HG02623 (cell line): Measurements from ENCODE around the gene ATXN1.
"Not testable (repeated sequence)": the region's sequence is repeated elsewhere in the genome, so short reads cannot be mapped to it uniquely, and the experiment has no call there.

Experiments used
- ATAC-seq: cut with Tn5 transposase; IDR thresholded peaks from one replicate; pipeline ENCODE4 v1.9.1; 2021; ENCODE audit warnings: moderate library complexity; ENCODE audit not compliant: unreplicated experiment

The ATXN1 gene

DNA sequence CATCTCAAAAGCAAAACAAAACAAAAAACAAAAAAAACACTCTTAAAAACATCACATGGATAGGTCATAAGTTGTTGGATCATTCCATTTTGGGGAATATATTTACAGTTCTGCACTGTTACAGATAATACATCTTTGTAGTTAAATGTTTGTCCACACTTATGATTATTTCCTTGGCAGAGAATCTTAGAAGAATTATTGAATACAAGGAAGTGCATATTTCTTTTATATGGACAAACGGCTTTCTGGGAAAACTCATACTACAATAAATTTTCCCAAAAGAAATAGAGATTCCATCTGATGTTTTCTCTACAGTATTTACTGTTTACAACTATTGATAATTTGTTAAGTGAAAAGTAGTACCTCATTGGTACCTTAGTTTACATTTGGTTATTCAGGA is 489.1 kb downstream of the ATXN1 start:
- ATAC-seq: no peak

DNA sequence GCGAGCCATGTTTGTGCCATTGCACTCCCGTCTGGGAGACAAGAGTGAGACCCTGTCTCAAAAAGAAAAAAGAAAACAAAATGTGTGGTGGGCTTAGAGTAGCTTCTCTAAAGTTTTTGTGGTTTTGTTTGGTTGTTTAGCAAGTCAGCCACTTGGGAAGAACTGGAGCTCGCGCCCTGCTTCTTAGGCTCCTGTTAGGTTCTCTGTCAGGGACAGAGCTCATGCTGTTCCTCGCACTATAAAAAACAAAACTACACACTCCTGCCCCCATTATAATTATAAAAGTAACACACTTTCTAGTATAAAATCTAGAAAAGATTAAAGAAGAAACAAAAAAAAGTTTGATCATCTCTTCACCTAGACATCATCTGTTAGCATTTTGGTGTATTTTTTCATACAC is 489.8 kb downstream of the ATXN1 start:
- no peak for ATAC-seq

DNA sequence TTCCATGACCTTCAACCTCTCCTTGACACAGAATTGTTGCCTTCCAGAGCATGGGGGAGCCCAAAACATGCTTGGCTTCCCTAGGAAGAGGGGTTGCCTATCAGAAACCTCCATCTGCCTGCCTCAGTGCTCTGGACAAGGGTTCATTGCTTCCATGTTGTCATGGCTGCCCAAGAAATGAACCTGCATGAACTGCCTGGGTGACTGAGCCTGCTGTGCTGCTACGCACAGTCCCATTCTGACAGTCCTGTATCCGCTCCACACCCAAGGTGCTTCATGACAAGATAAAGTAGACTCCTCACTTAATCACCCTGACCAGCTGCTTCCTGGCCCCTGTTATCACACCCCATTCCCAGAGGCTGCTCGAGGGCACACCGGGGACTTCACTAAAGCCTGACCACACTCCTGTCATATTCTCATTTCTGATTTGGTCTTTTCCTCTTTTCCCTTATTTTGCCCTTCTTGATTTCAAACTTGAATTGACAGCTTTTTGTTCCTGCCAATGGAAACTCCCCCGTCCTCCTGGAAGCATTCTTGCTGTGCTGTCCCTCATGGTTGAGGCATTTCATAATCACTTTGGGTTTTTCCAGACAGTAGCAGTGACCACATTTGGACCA is 491.0 kb downstream of the ATXN1 start:
- no peak for ATAC-seq

DNA sequence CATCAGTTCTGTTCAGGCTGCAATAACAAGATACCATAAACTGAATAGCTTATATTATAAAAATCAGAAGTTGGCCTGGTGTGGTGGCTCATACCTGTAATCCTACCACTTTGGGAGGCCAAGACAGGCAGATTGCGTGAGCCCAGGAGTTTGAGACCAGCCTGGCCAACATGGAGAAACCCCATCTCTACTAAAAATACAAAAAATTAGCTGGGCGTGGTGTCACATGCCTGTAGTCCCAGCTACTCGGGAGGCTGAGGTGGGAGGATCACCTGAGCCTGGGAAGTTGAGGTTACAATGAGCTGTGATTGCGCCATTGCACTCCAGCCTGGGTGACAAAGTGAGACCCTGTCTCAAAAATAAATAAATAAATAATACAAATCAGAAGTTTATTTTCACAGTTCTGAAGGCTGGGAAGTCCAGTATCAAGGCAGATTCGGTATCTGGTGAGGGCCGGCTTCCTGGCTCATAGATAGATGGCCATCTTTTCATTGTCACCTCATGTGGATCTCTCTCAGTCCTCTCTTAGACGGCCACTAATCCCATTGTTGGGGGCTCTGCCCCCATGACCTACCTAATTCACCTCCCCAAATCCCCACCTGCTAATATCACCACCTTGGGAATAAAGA is 491.7 kb downstream of the ATXN1 start:
- not testable (repeated sequence) for ATAC-seq

DNA sequence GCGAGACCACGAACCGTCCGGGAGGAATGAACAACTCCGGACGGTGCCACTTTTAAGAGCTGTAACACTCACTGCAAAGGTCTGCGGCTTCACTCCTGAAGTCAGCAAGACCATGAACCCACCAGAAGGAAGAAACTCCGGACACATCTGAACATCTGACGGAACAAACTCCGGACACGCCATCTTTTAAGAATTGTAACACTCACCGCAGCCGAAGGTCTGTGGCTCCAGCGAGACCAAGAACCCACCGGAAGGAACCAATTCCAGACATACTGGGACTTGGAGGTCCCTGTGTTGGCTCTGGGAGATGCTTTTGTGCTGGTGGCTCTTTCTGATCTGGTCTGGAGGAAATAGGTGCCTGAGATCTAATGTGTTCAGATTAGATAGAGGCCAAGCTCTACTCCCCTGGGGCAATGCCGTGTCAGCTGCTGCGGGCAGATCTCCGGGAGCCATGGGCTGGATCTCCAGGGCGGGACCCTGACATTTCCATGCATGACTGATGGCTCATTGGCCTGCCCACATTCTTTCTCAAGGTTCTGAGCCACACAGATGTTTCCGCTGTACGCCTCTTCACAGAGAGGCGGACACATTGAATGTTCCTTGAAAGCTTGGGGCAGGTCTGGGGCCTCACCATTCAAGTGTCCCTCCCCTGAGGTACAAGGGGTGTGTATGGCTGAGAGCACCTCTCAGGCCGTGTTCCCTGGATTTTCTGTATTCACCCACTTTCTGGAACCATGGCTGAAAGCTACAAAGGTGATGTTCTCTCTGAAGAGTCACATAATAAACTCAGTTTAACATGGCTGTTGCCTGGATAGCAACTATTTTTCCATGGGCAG is 493.6 kb downstream of the ATXN1 start:
- ATAC-seq: no peak

DNA sequence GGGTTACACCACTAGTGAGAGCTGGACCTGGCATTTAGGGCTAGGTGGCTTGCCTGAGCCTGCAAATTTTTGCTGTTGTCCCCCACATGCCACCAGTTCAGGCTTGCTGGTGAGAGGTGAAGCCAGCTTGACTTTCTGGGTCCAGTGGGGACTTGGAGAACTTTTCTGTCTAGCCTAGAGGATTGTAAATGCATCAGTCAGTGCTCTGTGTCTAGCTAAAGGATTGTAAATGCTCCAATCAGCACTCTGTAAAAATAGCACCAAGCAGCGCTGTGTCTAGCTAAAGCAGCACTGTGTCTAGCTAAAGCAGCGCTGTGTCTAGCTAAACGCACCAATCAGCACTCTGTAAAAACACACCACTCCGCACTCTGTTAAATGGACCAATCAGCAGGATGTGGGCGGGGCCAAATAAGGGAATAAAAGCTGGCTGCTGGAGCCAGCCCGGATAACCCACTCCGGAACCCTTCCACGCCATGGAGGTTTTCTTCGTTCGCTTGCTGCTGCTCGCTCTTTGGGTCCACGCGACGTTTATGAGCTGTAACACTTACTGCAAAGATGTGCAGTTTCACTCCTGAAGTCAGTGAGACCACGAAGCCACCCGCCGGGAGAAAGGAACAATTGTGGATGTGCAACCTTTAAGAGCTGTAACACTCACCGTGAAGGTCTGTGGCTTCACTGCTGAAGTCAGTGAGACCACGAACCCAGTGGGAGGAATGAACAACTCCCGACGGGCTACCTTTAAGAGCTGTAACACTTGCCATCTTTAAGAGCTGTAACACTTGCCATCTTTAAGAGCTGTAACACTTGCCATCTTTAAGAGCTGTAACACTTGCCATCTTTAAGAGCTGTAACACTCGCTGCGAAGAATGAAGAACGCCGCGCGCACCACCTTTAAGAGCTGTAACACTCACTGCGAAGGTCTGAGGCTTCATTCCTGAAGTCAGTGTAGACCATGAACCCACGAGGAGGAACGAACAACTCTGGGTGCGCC is 495.6 kb downstream of the ATXN1 start:
- no peak for ATAC-seq

DNA sequence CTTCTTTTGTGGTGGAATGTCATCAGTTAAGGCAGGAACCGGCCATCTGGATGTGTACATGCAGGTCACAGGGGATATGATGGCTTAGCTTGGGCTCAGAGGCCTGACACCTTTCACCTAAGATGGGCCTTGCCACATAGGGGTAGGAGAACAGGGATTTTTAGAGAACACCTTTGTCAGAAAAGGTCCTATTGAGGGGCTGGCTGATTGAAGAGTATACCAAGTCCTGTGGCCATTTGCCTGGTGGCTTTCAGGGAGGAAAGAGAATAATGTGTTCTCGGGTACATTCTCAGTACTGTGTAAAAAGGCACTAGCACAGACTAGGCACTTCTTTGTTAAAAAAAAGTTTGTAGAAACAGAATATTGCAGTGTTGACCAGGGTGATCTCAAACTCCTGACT is 496.5 kb downstream of the ATXN1 start:
- no peak for ATAC-seq

DNA sequence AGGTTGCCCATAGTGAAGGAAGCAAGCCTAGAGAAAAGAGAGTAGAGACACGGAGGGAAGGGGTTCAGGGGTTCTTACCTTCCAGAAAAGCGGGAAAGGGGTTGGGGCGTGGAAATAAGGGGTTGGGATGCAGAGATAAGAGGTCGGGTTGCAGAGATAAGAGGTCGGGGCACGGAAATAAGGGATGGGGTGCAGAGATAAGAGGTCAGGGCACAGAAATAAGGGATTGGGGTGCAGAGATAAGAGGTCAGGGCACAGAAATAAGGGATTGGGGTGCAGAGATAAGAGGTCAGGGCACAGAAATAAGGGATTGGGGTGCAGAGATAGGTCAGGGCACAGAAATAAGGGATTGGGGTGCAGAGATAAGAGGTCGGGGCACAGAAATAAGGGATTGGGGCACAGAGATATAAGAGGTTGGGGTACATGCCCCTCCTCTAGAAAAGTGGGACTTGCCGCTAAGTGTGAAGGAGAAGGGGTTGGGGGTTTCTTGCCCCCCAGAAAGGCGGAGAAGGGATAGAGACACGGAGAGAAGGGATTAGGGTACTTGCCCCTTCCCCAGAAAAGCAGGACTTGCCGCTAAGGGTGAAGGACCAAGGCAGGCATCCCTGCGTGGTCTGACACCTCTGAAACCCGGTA is 497.7 kb downstream of the ATXN1 start:
- ATAC-seq: not testable (repeated sequence)

DNA sequence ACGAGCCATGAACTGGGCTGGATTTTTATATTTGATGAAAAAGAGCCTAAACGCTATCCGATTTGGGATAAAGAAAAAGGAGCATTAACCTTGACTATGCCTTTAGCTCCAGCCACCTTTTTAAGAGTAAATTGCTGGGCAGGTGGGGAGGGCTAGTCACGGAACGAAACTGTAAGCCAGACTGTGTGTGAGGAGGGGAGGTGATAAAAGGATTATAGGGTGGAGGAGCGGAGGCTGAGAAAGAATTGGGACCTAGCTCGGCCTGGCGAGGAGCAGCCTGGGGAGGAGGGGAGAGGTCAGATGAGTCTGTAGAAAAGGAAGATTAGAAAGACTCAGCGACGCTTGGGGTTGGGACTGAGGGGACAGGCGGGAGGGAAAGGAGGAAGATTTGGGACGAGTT is 498.5 kb downstream of the ATXN1 start:
- ATAC-seq: not testable (repeated sequence)

DNA sequence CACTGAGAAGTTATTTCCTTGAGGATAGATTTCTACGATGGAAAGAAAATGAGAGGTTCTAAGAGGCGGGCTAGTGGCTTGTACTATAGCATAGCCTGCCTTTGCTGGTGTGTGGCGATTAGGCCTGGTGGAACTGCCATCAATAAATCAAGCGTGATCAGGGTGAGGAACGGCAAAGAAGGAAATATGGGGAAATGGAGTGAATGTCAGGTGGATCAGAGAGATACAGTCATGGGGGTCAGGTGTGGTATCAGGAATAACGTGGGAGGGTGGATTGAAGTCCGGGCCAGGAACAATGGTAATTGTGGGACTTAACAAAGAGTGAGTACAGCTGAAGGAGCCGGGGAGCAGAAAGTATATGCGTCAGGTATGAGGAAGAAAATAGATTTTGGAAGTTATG is 500.7 kb downstream of the ATXN1 start:
- ATAC-seq: not testable (repeated sequence)

DNA sequence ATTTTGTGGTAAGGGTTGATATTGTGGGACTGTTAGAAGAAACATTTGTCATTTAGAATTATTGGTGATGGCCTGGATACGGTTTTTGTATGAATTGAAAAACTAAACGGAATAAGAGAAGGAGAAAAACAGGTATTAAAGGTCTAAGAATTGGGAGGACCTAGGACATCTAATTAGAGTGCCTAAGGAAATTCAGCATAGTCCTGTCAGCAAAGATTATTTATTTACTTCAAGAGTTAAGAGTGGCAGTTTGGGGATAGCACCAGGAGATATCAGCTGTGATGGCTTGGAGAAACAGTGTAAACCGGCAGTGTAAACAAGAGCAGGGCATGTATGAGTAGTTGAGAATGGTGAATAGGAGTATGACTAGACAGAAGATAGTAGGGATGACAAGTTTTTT is 501.7 kb downstream of the ATXN1 start:
- not testable (repeated sequence) for ATAC-seq

DNA sequence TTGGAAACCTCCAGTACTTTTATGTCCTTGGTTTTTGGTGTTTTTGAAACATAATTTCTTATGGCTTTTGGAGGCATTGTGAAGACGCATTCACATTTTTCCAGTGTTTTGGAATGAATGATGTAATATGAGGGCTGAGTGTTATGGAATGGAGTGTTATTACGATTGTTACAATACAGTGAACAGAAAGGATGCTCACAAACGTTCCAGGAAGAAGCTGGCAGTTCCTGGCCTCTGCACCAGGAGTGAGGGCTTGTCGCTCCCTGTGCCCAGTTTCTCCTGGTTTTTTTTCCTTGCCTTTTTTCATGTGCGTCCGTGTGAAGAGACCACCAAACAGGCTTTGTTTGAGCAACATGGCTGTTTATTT is 502.6 kb downstream of the ATXN1 start:
- ATAC-seq: no peak

DNA sequence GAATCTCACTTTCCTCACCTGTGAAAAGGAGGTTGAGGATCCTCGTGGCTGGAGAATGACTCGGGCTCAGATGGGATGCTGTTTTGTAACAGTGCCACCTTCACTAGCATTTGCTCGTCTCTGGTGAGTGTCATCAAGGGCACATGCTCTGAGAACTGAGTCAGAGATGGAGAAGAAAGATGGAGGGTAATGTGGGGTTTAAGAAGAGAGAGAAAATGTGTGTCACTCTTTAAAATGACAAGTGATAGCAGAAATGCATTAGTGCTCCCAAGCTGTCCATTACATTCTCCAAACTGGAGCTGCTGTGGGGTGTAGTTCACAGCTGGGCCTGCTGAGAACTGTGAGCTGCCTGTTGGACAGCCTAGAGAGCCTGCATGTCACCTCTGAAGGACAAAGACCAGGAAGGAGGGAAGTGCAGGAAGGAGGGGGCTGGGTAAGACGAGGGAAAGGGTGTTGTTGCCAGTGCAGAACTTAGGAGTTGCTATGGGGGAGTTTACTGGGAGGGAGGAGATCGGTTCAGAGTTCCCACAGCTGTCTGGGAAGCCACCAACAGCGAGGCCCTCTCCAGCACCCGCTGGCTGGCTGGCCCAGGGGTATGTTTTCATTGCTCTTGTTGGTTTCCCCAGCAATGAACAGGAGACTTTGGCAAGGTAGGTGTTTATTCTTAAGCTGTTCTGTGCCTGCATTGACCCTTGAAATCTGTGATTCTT is 503.1 kb downstream of the ATXN1 start:
- ATAC-seq: no peak

DNA sequence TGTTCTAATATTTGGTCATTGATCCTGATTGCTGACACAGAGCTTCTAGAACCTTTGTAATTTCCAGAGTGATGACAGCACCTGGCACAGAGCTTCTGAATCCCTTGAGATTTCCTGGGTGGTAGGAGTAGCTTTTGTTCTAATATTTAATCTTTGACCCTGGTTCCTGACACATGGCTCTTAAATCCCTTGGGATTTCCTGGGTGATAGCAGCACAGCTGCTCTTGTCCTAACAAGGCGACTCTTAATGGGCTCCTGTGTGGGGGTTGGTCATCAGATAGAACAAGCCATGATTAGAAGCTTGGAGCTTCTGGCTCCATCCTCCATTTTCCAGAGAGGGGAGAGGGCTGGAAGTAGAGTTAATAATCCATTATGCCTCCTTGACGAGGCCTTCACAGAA is 504.5 kb downstream of the ATXN1 start:
- ATAC-seq: no peak

DNA sequence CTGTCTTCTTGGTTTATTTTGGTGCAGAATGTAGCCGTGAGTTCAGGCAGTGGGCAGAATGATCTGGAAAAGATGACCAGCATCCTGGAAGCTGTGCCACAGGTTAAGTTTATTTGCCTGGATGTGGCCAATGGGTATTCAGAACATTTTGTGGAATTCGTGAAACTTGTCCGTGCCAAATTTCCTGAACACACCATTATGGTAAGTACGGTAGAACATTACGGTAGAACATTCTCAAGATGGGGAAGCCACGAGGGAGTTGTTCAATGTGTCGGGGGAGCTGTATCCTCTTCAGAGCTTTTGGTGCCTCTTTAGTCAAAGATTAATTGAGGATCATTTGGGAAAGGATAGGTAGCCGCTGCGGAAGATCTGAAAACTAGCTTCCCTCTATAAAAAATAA is 506.7 kb downstream of the ATXN1 start:
- ATAC-seq: no peak

DNA sequence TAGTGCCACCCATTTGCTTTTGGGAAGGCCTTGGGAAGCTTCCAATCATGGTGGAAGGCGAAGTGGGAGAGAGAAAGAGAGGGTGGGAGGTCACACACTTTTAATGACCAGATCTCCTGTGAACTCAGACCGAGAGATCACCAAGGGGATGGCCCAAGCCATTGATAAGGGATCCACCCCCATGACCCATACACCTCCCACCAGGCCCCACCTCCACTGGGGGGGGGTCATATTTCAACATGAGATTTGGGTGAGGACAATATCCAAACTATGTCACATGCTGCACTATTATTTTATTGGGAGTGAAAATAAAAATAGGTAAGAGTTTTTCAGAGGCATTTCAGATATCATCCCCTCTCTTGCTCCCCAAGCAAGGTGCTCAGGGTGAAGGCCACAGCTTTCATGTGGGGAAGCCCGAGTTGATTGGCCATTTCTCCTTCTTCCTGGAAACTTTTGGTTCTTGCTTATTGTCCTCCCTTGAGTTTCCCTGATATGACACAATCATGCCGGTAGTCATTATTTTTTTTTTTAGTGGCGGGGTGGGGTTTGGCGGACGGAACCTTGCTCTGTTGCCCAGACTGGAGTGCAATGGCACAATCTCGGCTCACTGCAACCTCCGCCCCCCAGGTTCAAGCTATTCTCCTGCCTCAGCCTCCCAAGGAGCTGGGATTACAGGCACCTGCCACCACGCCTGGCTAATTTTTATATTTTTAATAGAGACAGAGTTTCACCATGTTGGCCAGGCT is 507.7 kb downstream of the ATXN1 start:
- ATAC-seq: no peak

DNA sequence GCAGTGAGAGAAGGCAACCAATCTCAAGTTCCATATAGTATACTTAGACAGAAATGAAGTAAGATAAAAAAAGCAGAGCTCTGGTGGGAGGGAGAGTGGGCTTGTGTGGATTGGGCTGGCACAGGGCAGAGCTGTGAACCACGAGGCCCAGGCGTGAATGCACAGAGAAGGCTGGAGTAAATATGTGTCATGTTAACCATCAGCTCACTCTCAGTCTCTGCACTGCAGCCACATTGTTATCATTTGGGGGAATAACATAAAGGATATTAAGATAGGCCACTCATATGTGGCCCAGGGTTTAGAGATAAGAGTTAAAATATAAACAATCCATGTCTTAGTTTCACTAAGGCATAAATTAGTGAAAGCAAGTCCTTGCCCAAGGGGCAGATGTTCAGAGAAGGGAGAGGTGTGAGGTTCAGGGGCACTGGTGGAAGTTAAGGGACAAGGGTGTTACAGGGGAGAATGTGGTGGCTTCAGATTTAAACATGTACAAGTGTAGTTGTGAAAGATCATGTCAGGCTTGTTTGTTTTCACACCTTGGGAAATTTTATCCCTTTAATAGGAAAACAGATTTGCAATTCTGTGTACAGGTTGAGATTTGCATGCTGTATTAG is 508.5 kb downstream of the ATXN1 start:
- ATAC-seq: no peak

DNA sequence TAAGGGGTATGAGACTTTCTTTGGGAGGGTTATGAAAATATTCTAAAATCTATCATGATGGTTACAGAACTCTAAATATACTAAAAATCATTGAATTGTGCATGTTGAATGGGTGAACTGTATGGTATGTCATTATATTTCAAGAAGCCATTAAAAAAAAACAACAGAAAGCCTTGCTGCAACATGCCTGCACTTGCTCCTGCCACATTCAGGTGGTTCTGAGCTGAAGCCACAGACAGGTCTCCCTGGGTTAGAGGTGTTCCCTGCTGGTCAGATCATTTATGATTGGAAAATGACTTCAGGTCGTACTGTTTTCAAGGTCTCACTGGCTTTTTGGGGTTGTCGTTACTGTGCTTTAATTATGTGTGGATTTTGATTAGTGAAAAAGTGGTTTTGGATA is 509.6 kb downstream of the ATXN1 start:
- no peak for ATAC-seq

DNA sequence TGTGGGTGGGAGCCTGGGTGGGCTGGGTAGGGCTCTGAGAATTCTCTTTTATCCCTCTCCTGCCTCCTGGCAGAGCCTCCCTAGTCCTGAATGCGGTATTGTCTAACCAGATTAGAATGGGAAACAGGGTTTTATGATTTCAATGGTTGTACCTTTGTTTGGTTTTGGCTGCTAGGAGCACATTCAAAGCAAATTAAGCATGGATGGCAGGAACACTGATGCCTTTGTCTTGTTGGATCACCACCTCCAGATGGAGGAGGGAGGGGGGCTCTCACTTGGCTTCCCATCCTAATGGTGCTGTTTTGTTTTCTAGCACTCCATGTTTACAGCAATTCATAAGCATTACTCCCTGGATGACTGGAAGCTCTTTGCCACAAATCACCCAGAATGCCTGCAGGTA is 511.3 kb downstream of the ATXN1 start:
- no peak for ATAC-seq
